Lung (tissue), 12 donors: Measurements from ENCODE around the gene LONRF3. TPM values are rescaled to one million over a fixed set of nuclear protein-coding genes. Genes with fewer than 3 reads are reported as not detected.

Source experiments
- ATAC-seq: fragments of 200-7000 bp; cut with Tn5 transposase; one replicate; pipeline ENCODE4 v1.9.1; 2020; ENCODE audit warnings: moderate number of reproducible peaks; ENCODE audit not compliant: insufficient read depth, low FRiP score
- DNase-seq, 3 donors: peaks; one replicate each; pipeline ENCODE4 v3.0.0-alpha.2; 2013 to 2017
- H3K27ac ChIP-seq, 2 donors: one replicate each; pipeline ENCODE4 v1.5.1; 2013; ENCODE audit warnings: mild to moderate bottlenecking in 2 of 2, moderate library complexity in 2 of 2, control low read depth in 1 of 2, inconsistent platforms in 1 of 2, low read depth in 1 of 2, low read length in 1 of 2
- H3K27me3 ChIP-seq, 3 donors: one replicate each; pipeline ENCODE4 v1.5.1; 2013; ENCODE audit warnings: low read length in 2 of 3; ENCODE audit not compliant: control insufficient read depth in 3 of 3, insufficient read depth in 3 of 3
- H3K36me3 ChIP-seq, 4 donors: one replicate each; pipeline ENCODE4 v1.5.1; 2013; ENCODE audit warnings: low read length in 4 of 4, mild to moderate bottlenecking in 1 of 4, moderate library complexity in 1 of 4; ENCODE audit not compliant: control insufficient read depth in 4 of 4, insufficient read depth in 4 of 4
- H3K4me1 ChIP-seq, 5 donors: one replicate each; pipeline ENCODE4 v1.5.1; 2013; ENCODE audit warnings: low read length in 5 of 5, mild to moderate bottlenecking in 2 of 5, moderate library complexity in 1 of 5; ENCODE audit not compliant: control insufficient read depth in 5 of 5, insufficient read depth in 5 of 5
- H3K4me3 ChIP-seq: one replicate; pipeline ENCODE4 v1.5.1; 2013; ENCODE audit warnings: mild to moderate bottlenecking, control low read depth, moderate library complexity
- H3K9ac ChIP-seq, 2 donors: one replicate each; pipeline ENCODE4 v1.5.1; 2013; ENCODE audit warnings: low read length in 2 of 2, control low read depth in 1 of 2; ENCODE audit not compliant: insufficient read depth in 1 of 2
- H3K9me3 ChIP-seq, 4 donors: one replicate each; pipeline ENCODE4 v1.5.1; 2013; ENCODE audit warnings: low read length in 3 of 4, mild to moderate bottlenecking in 1 of 4, moderate library complexity in 1 of 4; ENCODE audit not compliant: control insufficient read depth in 4 of 4, insufficient read depth in 3 of 4
- WGBS, 2 donors: extraction: QIAGEN DNeasy Blood & Tissue Kit; methylation state at CpG; one replicate each; pipeline ENCODE4 v1.1.7; 2013; 5-methylcytosine and 5-hydroxymethylcytosine counted together
- polyA plus RNA-seq, 2 donors: library from polyadenylated mRNA; stranded (reverse); fragments of 200-250 nt; gene quantifications; one replicate each; pipeline ENCODE4 v1.2.1, GENCODE V29; 2013
- total RNA-seq, 2 donors: library from RNA; depleted of rRNA in 1 of 2; stranded (reverse); fragments of >200 nt in 1 of 2; gene quantifications; one replicate each; pipeline ENCODE4 v1.2.1, GENCODE V29; 2014 to 2021
- TF ChIP-seq, protein P1 (sequence below): IDR thresholded peaks from 2 replicates; pipeline ENCODE4 v1.5.1; 2012; ENCODE audit warnings: mild to moderate bottlenecking; ENCODE audit errors: control extremely low read depth, extremely low read depth
- donor health status: control.
- donor health status: control.
- donor health status: Bipolar disorder and iron deficiency.
- donor health status: healthy.
- donor health status: DM: yes; HTN: yes; CAD: no.

Gene LONRF3
- total and polyA plus RNA-seq, 4 donors, result 3.8 to 22.5 (median 7.9) TPM

- no peak for DNase-seq
- TF ChIP-seq, protein P1, sequence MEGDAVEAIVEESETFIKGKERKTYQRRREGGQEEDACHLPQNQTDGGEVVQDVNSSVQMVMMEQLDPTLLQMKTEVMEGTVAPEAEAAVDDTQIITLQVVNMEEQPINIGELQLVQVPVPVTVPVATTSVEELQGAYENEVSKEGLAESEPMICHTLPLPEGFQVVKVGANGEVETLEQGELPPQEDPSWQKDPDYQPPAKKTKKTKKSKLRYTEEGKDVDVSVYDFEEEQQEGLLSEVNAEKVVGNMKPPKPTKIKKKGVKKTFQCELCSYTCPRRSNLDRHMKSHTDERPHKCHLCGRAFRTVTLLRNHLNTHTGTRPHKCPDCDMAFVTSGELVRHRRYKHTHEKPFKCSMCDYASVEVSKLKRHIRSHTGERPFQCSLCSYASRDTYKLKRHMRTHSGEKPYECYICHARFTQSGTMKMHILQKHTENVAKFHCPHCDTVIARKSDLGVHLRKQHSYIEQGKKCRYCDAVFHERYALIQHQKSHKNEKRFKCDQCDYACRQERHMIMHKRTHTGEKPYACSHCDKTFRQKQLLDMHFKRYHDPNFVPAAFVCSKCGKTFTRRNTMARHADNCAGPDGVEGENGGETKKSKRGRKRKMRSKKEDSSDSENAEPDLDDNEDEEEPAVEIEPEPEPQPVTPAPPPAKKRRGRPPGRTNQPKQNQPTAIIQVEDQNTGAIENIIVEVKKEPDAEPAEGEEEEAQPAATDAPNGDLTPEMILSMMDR, result no peak
- H3K27me3 ChIP-seq, result no peaks in the 10 kb centered on the region
- peaks cover 0 to 4% (median 0%) of the 10 kb centered on the region in 4 donors for H3K36me3 ChIP-seq
- no peak overlapping the region for H3K27ac ChIP-seq
- H3K9ac ChIP-seq, result no peak overlapping the region
- H3K4me1 ChIP-seq, result peaks cover 0 to 2% (median 0%) of the 10 kb centered on the region in 5 donors
- whole genome bisulfite sequencing, 2 donors, result 90 to 95% methylated on average over 3 of the region's 3 CpGs
- peaks cover 0 to 2% (median 0%) of the 10 kb centered on the region in 4 donors for H3K9me3 ChIP-seq
- ATAC-seq, result no peak
- H3K4me3 ChIP-seq, result no peak overlapping the region
These were observed 32.9 kb downstream of the LONRF3 start for GRCh38 chrX:119007189-119007770.

DNA sequence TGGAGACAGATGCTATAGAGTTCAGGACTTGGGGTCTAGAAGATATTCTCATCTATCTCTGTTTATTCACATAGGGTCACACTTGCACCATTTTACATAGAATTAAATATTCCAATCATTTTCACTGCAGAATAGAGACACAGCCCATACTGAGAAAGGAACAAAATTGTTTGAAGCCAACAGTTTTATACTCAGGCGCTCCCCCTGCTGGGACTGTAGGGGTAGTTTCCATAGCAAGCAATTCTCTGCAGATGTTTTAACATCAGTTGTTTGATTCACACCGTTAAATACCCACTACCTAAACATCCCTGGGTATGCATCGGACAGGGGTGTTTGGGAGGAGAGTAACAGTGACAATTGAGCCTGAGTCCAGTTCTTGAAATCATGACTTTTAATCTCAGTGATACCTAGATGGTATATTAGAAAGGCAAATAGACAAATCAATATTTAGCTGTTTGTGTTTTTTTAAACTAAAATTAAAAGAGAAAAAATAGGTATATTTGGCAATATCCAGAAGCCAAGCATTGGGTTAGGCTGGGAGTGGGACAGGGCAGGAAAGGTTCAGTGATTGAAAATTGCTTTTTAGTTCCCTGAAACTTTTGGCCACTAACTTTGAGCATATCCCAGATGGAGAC, 33.8 kb downstream of the LONRF3 start:
- peaks cover 0 to 2% (median 0%) of the 10 kb centered on the region in 4 donors for H3K9me3 ChIP-seq
- ATAC-seq (no peak), DNase-seq (peak; percentile 29 to 48 (median 33))
- H3K27ac ChIP-seq, result no peak overlapping the region
- peaks cover 0 to 6% (median 0%) of the 10 kb centered on the region in 4 donors for H3K36me3 ChIP-seq
- 23 to 33% methylated on average over 3 of the region's 3 CpGs for WGBS, 2 donors
- H3K9ac ChIP-seq, result no peak overlapping the region
- no peak overlapping the region for H3K4me3 ChIP-seq
- no peaks in the 10 kb centered on the region for H3K27me3 ChIP-seq
- TF ChIP-seq, protein P1, result no peak
- H3K4me1 ChIP-seq, result peaks cover 0 to 2% (median 0%) of the 10 kb centered on the region in 5 donors

DNA sequence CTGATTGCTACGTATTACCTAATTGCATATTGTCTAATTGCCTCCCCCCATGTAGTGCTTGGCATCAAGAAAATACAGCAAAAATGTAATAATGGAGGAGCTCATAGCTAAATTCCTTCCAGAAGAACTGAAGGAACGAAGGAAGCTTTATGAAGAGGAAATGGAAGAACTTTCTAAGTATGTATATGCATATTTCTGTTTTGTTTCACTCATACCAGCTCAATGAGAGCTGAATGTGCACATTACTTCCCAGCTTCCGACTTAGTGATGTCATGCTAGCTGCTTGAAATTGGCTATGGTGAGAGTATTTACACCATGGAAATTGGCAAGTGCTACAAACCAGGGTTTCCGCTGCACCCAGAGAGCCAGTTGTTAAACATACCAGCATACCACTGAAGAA, 34.7 kb downstream of the LONRF3 start:
- TF ChIP-seq, protein P1, result no peak
- H3K27ac ChIP-seq, result no peak overlapping the region
- ATAC-seq (no peak), DNase-seq (no peak)
- H3K9me3 ChIP-seq, result peaks cover 0 to 4% (median 0%) of the 10 kb centered on the region in 4 donors
- H3K27me3 ChIP-seq, result no peaks in the 10 kb centered on the region
- peaks cover 0 to 6% (median 0%) of the 10 kb centered on the region in 4 donors for H3K36me3 ChIP-seq
- H3K9ac ChIP-seq, result no peak overlapping the region
- 74 to 97% methylated on average over 4 of the region's 4 CpGs for WGBS, 2 donors
- H3K4me1 ChIP-seq, result peaks cover 0 to 2% (median 0%) of the 10 kb centered on the region in 5 donors
- H3K4me3 ChIP-seq, result no peak overlapping the region
